ENCODE data around the gene SNRNP27.

DNA sequence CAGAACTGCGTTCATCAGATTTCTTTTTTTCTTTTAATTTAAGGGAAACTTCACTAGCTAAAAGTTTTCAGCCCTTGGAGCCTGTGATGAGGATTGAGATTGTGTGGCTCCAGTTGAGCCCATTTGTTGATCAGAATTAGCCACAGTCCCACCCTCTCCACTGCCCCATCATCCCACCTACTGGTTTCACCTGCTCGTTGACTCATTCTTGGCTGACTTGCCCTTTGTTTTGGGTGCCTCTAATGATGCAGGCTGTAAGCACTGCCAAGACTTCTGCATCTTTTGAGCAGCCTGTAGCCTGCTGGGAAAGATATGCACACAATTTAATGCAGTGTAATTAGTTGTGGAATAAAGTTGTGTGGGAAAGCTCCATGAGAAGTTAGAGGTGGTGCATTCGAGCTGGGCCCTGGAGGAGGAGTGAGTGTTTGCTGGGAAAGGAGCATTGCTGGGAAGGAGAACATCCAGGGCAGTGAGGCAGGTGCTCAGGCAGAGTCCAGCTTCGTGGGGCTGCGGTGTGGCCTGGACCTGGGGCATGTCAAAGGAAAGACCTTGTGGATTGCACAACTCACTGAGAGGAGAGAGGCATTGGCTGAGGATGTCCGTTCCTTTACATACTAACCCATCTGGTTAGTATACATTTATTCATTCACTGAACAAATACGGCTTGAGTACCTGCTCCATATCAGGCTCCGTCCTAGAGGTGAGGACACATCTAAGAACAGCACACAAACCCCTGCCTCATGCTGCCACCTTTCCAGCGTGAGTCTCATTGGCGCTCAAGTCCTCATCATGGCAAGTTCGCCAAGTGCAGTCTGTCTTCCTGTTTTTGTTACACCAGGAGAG, 49.5 kb downstream of the SNRNP27 start:
- TF ChIP-seq CTCF (IDR thresholded peaks at IDR 0.05) (no peak), POLR2A (IDR thresholded peaks at IDR 0.05) (no peak)
